Measurements from ENCODE around the gene LIN37. TPM values are rescaled to one million over a fixed set of nuclear protein-coding genes. Genes with fewer than 3 reads are reported as not detected.

LIN37 gene
- polyA plus RNA-seq, 1 donor (not counting 4 experiments of a cell fraction or from before 2014, with no cell fraction given) = 6.7 TPM

DNA sequence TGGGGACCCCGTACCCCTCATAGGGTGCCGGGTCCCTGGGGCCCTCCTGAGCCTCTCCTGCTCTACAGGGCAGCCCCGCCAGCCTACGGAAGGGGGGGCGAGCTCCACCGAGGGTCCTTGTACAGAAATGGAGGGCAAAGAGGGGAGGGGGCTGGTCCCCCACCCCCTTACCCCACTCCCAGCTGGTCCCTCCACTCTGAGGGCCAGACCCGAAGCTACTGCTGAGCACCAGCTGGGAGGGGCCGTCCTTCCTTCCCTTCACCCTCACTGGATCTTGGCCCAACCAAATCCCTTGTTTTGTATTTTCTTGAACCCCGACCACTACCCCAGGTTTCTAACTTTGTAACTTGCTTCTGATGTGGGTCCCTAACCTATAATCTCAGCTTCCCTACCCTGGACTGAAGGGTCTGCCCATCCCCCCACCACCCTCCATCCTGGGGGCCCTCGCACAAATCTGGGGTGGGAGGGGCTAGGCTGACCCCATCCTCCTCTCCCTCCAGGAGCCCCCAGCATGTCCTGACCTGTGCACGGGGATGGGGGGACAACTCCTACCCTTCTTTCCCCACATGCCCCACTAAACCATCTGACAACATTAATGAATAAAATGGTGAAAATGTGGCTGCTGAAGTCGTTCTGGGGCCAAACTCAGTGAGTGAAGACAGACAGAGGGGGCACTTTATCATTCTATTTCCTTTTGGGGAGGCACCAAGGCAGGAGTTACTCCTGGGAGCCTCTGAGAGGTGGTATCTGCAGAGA, 40.0 kb downstream of the LIN37 start:
- Histone ChIP-seq H3K4me3 (ENCODE audit: control insufficient read depth in 2 of 3, extremely low read depth in 1 of 3, insufficient read depth in 2 of 3, low read depth in 1 of 3, low read length in 3 of 3) (no peak overlapping the region), H3K79me2 (ENCODE audit: control insufficient read depth, insufficient read depth, low read length) (no peaks in the 10 kb centered on the region), H3K9ac (ENCODE audit: control insufficient read depth, extremely low read depth, insufficient read depth, low read length) (no peak overlapping the region), H3K9me3 (ENCODE audit: control insufficient read depth, low read depth, low read length) (no peaks in the 10 kb centered on the region), H3K4me1 (ENCODE audit: control insufficient read depth, extremely low read depth, insufficient read depth, low read length) (no peaks in the 10 kb centered on the region), H3K4me2 (ENCODE audit: control insufficient read depth, extremely low read depth, insufficient read depth, low read depth, low read length) (no peak overlapping the region), H3K27ac (ENCODE audit: control insufficient read depth, insufficient read depth, low read length) (no peak overlapping the region), H3K36me3 (ENCODE audit: control insufficient read depth in 2 of 2, extremely low read depth in 1 of 2, insufficient read depth in 2 of 2, low read length in 2 of 2) (no peaks in the 10 kb centered on the region), H3K9me1 (ENCODE audit: control insufficient read depth, extremely low read depth, insufficient read depth, low read length) (no peaks in the 10 kb centered on the region), H2AFZ (ENCODE audit: control insufficient read depth, low read length) (no peak overlapping the region), H4K20me1 (ENCODE audit: control insufficient read depth, extremely low read depth, insufficient read depth, low read length) (peaks cover 2% of the 10 kb centered on the region), H3K27me3 (ENCODE audit: control insufficient read depth, extremely low read depth, insufficient read depth, low read length) (no peaks in the 10 kb centered on the region)
- DNase-seq (ENCODE audit: low read depth, low spot score) (no peak), FAIRE-seq (no peak)
- dilution Hi-C loops (cut with MboI; ENCODE audit: extremely low pct_ligation_motif_present, low sequenced_read_pairs) = no loop called here
- TF ChIP-seq, protein P1, sequence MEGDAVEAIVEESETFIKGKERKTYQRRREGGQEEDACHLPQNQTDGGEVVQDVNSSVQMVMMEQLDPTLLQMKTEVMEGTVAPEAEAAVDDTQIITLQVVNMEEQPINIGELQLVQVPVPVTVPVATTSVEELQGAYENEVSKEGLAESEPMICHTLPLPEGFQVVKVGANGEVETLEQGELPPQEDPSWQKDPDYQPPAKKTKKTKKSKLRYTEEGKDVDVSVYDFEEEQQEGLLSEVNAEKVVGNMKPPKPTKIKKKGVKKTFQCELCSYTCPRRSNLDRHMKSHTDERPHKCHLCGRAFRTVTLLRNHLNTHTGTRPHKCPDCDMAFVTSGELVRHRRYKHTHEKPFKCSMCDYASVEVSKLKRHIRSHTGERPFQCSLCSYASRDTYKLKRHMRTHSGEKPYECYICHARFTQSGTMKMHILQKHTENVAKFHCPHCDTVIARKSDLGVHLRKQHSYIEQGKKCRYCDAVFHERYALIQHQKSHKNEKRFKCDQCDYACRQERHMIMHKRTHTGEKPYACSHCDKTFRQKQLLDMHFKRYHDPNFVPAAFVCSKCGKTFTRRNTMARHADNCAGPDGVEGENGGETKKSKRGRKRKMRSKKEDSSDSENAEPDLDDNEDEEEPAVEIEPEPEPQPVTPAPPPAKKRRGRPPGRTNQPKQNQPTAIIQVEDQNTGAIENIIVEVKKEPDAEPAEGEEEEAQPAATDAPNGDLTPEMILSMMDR (optimal IDR thresholded peaks at IDR 0.05 in 1 of 3, IDR thresholded peaks at IDR 0.05 in 1 of 3, conservative IDR thresholded peaks at IDR 0.05 in 1 of 3; ENCODE audit: extremely low read depth in 1 of 3, insufficient read depth in 2 of 3, low read length in 3 of 3) = no peak
- no peak for TF ChIP-seq EZH2 (IDR thresholded peaks at IDR 0.05; ENCODE audit: low read length)

DNA sequence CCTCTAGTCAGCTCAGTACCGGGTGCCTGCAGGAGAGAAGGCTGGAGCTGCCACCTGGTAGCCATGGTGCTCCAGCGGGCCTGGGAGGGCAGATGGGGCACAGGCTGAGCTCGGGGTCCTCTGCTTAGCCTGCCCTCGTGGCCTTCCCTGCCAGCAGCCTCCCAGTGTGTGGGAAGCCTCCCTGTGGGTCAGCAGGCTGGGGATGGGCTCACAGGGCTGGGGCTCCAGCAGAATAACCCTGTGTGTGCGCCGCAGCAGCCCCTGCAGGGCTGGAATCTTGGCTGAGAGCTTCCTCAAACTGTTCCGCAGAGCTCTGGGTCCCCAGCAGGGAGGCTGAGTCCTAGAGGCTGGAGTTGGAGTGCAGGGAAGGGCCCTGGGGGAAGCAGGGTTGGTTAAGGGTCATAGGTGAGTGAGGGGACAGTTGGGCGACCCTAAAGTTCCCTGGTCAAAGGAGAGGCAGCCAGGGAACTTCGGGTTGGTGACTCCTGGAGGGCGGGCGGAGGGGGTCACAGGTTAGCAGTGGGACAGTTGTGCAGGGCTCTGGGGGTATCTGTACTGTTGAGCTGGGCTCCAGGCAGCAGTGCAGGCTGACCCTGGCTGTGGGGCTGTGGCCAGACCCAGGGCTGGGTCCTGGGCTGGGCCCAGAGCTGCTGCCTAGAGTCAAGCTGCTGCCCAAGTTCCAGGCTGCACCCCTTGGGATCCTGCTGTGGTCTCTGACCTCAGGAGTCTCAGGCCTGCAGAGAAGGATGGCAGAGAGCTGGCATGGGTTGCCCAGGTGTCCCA, 41.0 kb downstream of the LIN37 start:
- no peak overlapping the region for H3K27ac ChIP-seq (ENCODE audit: control insufficient read depth, insufficient read depth, low read length)
- H3K79me2 ChIP-seq (ENCODE audit: control insufficient read depth, insufficient read depth, low read length) = no peaks in the 10 kb centered on the region
- DNase-seq (ENCODE audit: low read depth, low spot score) (no peak), FAIRE-seq (no peak)
- H3K9ac ChIP-seq (ENCODE audit: control insufficient read depth, extremely low read depth, insufficient read depth, low read length) = no peak overlapping the region
- no peak overlapping the region for H3K4me2 ChIP-seq (ENCODE audit: control insufficient read depth, extremely low read depth, insufficient read depth, low read depth, low read length)
- no peaks in the 10 kb centered on the region for H3K4me1 ChIP-seq (ENCODE audit: control insufficient read depth, extremely low read depth, insufficient read depth, low read length)
- H3K9me3 ChIP-seq (ENCODE audit: control insufficient read depth, low read depth, low read length) = no peaks in the 10 kb centered on the region
- no peaks in the 10 kb centered on the region for H3K9me1 ChIP-seq (ENCODE audit: control insufficient read depth, extremely low read depth, insufficient read depth, low read length)
- no peak overlapping the region for H3K4me3 ChIP-seq (ENCODE audit: control insufficient read depth in 2 of 3, extremely low read depth in 1 of 3, insufficient read depth in 2 of 3, low read depth in 1 of 3, low read length in 3 of 3)
- no peaks in the 10 kb centered on the region for H3K36me3 ChIP-seq (ENCODE audit: control insufficient read depth in 2 of 2, extremely low read depth in 1 of 2, insufficient read depth in 2 of 2, low read length in 2 of 2)
- no peak overlapping the region for H2AFZ ChIP-seq (ENCODE audit: control insufficient read depth, low read length)
- H4K20me1 ChIP-seq (ENCODE audit: control insufficient read depth, extremely low read depth, insufficient read depth, low read length) = peaks cover 2% of the 10 kb centered on the region
- TF ChIP-seq EZH2 (IDR thresholded peaks at IDR 0.05; ENCODE audit: low read length) = no peak
- TF ChIP-seq, protein P1 (optimal IDR thresholded peaks at IDR 0.05 in 1 of 3, IDR thresholded peaks at IDR 0.05 in 1 of 3, conservative IDR thresholded peaks at IDR 0.05 in 1 of 3; ENCODE audit: extremely low read depth in 1 of 3, insufficient read depth in 2 of 3, low read length in 3 of 3) = no peak
- dilution Hi-C loops (cut with MboI; ENCODE audit: extremely low pct_ligation_motif_present, low sequenced_read_pairs) = no loop called here
- H3K27me3 ChIP-seq (ENCODE audit: control insufficient read depth, extremely low read depth, insufficient read depth, low read length) = no peaks in the 10 kb centered on the region
